A549 (cell line): ENCODE results near the gene PTPRN2. TPM values are rescaled to one million over a fixed set of nuclear protein-coding genes. Genes with fewer than 3 reads are reported as not detected.

Experiments
- ATAC-seq, 2 experiments: fragments of 200-7000 bp in 1 of 2; fragments of >200 bp in 1 of 2; cut with Nextera tagmentation in 1 of 2; cut with Tn5 transposase in 1 of 2; 3 replicates each; pipeline versions ENCODE4 v1.8.0 to v1.9.1; 2018 to 2020; ENCODE audit warnings: mild to moderate bottlenecking in 1 of 2, moderate library complexity in 1 of 2
- CTCF ChIA-PET: fragments of 300-600 bp; sonication (Branson Sonifier 250); formaldehyde crosslinking; extraction: SDS; loops from one replicate; lab custom pipeline; 2021; ENCODE audit warnings: antibody characterized with exemption, inconsistent platforms; lab: Yijun Ruan, JAX
- POLR2A ChIA-PET: fragments of 350-600 bp; formaldehyde crosslinking; extraction: SDS; loops from one replicate; lab custom pipeline; 2021; ENCODE audit warnings: antibody characterized with exemption, inconsistent platforms; lab: Yijun Ruan, JAX
- DNase-seq, 2 experiments: peaks; one replicate each; pipeline versions ENCODE4 v3.0.0 to v3.0.0-alpha.2; 2011 to 2016; ENCODE audit warnings: low read depth in 1 of 2, low spot score in 1 of 2
- FAIRE-seq: peaks from 2 replicates; lab custom pipeline; 2011; peaks lifted over from hg19 to GRCh38; lab: Jason Lieb, UNC
- H3K27ac ChIP-seq, 2 experiments: fragments of >200 bp; sonication (Bioruptor Twin); formaldehyde crosslinking; 3 replicates each; pipeline ENCODE4 v1.5.1; 2016 to 2017
- H3K4me1 ChIP-seq: fragments of >200 bp; sonication (Bioruptor Twin); formaldehyde crosslinking; 3 replicates; pipeline ENCODE4 v1.6.1; 2016
- H3K4me2 ChIP-seq: fragments of >200 bp; sonication (Bioruptor Twin); formaldehyde crosslinking; 3 replicates; pipeline ENCODE4 v1.6.1; 2016
- H3K4me3 ChIP-seq: fragments of >200 bp; sonication (Bioruptor Twin); formaldehyde crosslinking; 3 replicates; pipeline ENCODE4 v1.5.1; 2016
- H3K9me3 ChIP-seq: fragments of >200 bp; sonication (Bioruptor Twin); formaldehyde crosslinking; 3 replicates; pipeline ENCODE4 v1.6.1; 2016
- CBX2 ChIP-seq: fragments of 200-600 bp; sonication (generic); IDR thresholded peaks from 2 replicates; pipeline ENCODE4 v1.6.1; 2016; ENCODE audit warnings: low read depth, mild to moderate bottlenecking, borderline replicate concordance
- CEBPB ChIP-seq, 2 experiments: fragments of >200 bp in 1 of 2; sonication (Bioruptor Twin) in 1 of 2; formaldehyde crosslinking in 1 of 2; IDR thresholded peaks; 2 replicates each; pipeline ENCODE4 v1.6.1; 2012 to 2016
- FOSB ChIP-seq: fragments of 250-450 bp; sonication (Bioruptor Pico); IDR thresholded peaks from 2 replicates; pipeline ENCODE4 v1.5.0; 2020; ENCODE audit warnings: mild to moderate bottlenecking, moderate library complexity
- FOSL2 ChIP-seq, 2 experiments: fragments of 450-650 bp in 1 of 2; fragments of >200 bp in 1 of 2; sonication (Bioruptor Twin) in 1 of 2; formaldehyde crosslinking; IDR thresholded peaks; 2 replicates each; pipeline versions ENCODE4 v1.5.0 to v1.6.1; 2016 to 2020; ENCODE audit warnings: mild to moderate bottlenecking in 1 of 2, moderate library complexity in 1 of 2
- HEYL ChIP-seq: fragments of 250-450 bp; sonication (Bioruptor Pico); IDR thresholded peaks from 2 replicates; pipeline ENCODE4 v1.8.0; 2021; ENCODE audit warnings: mild to moderate bottlenecking, moderate library complexity
- HOXB5 ChIP-seq: fragments of 250-450 bp; sonication (Bioruptor Pico); IDR thresholded peaks from 2 replicates; pipeline ENCODE4 v1.5.0; 2020; ENCODE audit warnings: mild to moderate bottlenecking, moderate library complexity
- JUNB ChIP-seq: fragments of >200 bp; sonication (Bioruptor Twin); formaldehyde crosslinking; IDR thresholded peaks from 2 replicates; pipeline ENCODE4 v1.6.1; 2016
- NFE2L2 ChIP-seq: fragments of 150-350 bp; conservative IDR thresholded peaks from 2 replicates; pipeline ENCODE4 v1.6.1; 2014; ENCODE audit warnings: low read length
- NPAS2 ChIP-seq: fragments of 250-450 bp; sonication (Bioruptor Pico); IDR thresholded peaks from 2 replicates; pipeline ENCODE4 v1.8.0; 2022; ENCODE audit warnings: mild to moderate bottlenecking, moderate library complexity, borderline replicate concordance
- PHF8 ChIP-seq: fragments of 200-600 bp; sonication (generic); IDR thresholded peaks from 2 replicates; pipeline ENCODE4 v1.6.1; 2016; ENCODE audit warnings: low read depth, mild to moderate bottlenecking, antibody characterized with exemption, moderate library complexity, borderline replicate concordance
- POLR2A ChIP-seq: IDR thresholded peaks from 2 replicates; pipeline ENCODE4 v1.6.1; 2012; ENCODE audit warnings: mild to moderate bottlenecking, low read length
- POLR2AphosphoS2 ChIP-seq: conservative IDR thresholded peaks from 2 replicates; pipeline ENCODE4 v1.6.1; 2012; ENCODE audit warnings: low read length, improper control_type of control experiment, inconsistent platforms
- RNF2 ChIP-seq: fragments of 200-600 bp; sonication (generic); IDR thresholded peaks from 2 replicates; pipeline ENCODE4 v1.6.1; 2016; ENCODE audit warnings: low read depth, mild to moderate bottlenecking, antibody characterized with exemption, moderate library complexity, borderline replicate concordance
- TFCP2L1 ChIP-seq: fragments of 250-450 bp; sonication (Bioruptor Pico); IDR thresholded peaks from 2 replicates; pipeline ENCODE4 v1.5.0; 2021; ENCODE audit warnings: mild to moderate bottlenecking
- ZFP36 ChIP-seq: fragments of 450-650 bp; IDR thresholded peaks from 2 replicates; pipeline ENCODE4 v1.6.1; 2014; ENCODE audit warnings: borderline replicate concordance; ENCODE audit not compliant: partially characterized antibody
- ZNF302 ChIP-seq: fragments of 250-450 bp; sonication (Bioruptor Pico); IDR thresholded peaks from 2 replicates; pipeline ENCODE4 v1.9.0; 2021; ENCODE audit warnings: inconsistent platforms, mild to moderate bottlenecking, moderate library complexity
- WGBS: methylation state at CpG from one replicate; pipeline ENCODE4 v1.1.6; 2017; ENCODE audit errors: missing lambda C conversion rate; 5-methylcytosine and 5-hydroxymethylcytosine counted together
- polyA plus RNA-seq, 4 experiments: library from polyadenylated mRNA; depleted of rRNA in 3 of 4; stranded (reverse); fragments of >200 nt; fragmentation: RNase III in 1 of 4; extraction: RNeasy Plus Mini Kit Qiagen cat#74134 plus additional on column Dnase treatment in 1 of 4; gene quantifications; 2 replicates in 3 of 4; 3 replicates in 1 of 4; pipeline ENCODE4 v1.2.3, GENCODE V29; 2011 to 2017
- TF ChIP-seq, protein P1 (sequence below): IDR thresholded peaks from 2 replicates; pipeline ENCODE4 v1.6.1; 2012
- TF ChIP-seq, protein P2 (sequence below): fragments of 150-350 bp; IDR thresholded peaks from 2 replicates; pipeline ENCODE4 v1.6.1; 2014; ENCODE audit warnings: low read depth, mild to moderate bottlenecking, low read length
- TF ChIP-seq, protein P3 (sequence below): fragments of 450-650 bp; IDR thresholded peaks from 2 replicates; pipeline ENCODE4 v1.6.1; 2014; ENCODE audit warnings: antibody characterized with exemption
- TF ChIP-seq, protein P4 (sequence below): IDR thresholded peaks from 2 replicates; pipeline ENCODE4 v1.6.1; 2012; ENCODE audit warnings: low read depth, borderline replicate concordance
- TF ChIP-seq, protein P5 (sequence below): fragments of 250-450 bp; sonication (Bioruptor Pico); IDR thresholded peaks from 2 replicates; pipeline ENCODE4 v1.5.0; 2020; ENCODE audit warnings: low read depth, mild to moderate bottlenecking, moderate library complexity
- TF ChIP-seq, protein P6 (sequence below): fragments of >200 bp; sonication (Bioruptor Twin); formaldehyde crosslinking; IDR thresholded peaks from 3 replicates; pipeline ENCODE4 v1.6.1; 2016

The PTPRN2 gene
- polyA plus RNA-seq, 2 of the 4 experiments (the other 2 are of a cell fraction), result 0.41 to 1.2 TPM

DNA sequence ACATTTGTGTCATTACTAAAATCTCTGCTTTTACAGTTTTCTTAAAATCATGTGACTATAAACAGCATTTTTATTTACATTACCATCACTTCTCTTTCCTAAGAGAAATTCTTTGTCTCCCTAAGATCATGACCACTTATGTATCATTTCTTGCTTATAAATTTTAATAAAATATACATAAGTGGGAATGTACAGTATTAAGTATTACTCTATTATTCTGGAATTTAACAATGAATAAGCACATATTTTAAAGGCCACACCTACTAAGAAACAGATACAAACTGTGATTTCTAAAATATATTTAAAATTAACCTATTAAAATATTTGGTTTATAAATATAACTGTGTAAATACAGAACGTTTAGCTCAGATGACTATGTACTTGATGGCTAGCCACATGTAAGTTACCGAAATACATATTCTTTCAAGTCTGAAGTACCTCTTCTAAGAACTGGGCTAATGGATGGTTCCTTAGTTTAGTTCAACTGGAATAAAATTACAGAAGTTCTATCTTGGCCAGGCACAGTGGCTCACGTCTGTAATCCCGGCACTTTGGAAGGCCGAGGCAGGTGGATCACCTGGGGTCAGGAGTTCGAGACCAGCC lies 33.3 kb upstream of the PTPRN2 start:
- ATAC-seq (no peak), DNase-seq (no peak), FAIRE-seq (peak; percentile 51)
- H3K9me3 ChIP-seq, result no peaks in the 10 kb centered on the region
- TF ChIP-seq CEBPB (IDR thresholded peaks at IDR 0.05) (no peak), FOSB (CRISPR knock-in tag) (no peak)
- H3K4me3 ChIP-seq, result no peak overlapping the region
- no peak overlapping the region for H3K4me2 ChIP-seq
- 81% methylated on average over 6 of the region's 6 CpGs for WGBS
- H3K27ac ChIP-seq, result no peak overlapping the region
- ChIA-PET POLR2A (no interaction called here), CTCF (no interaction called here)
- no peaks in the 10 kb centered on the region for H3K4me1 ChIP-seq

DNA sequence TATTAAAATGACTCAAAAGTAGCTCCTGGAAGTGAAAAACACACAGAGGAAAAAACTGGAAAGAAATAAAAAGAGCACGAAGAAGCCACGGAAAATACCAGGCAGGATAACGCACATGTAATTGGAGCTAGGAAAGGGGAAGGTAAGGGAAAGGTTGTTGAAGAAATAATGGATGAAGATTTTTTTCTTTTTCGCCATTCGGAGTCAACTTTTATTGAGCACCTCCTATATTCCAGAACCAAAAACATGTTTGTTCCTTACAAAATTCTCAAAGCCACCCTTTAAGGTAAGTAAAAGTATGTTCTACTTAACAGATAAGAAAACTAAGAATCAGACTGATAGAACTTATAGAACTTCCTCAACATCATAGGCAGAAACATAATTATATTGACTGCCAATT lies 32.8 kb upstream of the PTPRN2 start:
- 96% methylated on average over 5 of the region's 5 CpGs for WGBS
- FAIRE-seq, result peak; percentile 82
- Histone ChIP-seq H3K27ac (no peak overlapping the region), H3K4me1 (no peaks in the 10 kb centered on the region), H3K9me3 (no peaks in the 10 kb centered on the region), H3K4me2 (no peak overlapping the region), H3K4me3 (no peak overlapping the region)
- no peak for ATAC-seq
- ChIA-PET POLR2A (no interaction called here), CTCF (interaction anchor here (0.9 to 1.5 kb wide), 2 partner anchors 14 to 150 kb away, joined by 3 read pairs; no protein-coding TSS in a partner anchor)
- TF ChIP-seq, protein P1, sequence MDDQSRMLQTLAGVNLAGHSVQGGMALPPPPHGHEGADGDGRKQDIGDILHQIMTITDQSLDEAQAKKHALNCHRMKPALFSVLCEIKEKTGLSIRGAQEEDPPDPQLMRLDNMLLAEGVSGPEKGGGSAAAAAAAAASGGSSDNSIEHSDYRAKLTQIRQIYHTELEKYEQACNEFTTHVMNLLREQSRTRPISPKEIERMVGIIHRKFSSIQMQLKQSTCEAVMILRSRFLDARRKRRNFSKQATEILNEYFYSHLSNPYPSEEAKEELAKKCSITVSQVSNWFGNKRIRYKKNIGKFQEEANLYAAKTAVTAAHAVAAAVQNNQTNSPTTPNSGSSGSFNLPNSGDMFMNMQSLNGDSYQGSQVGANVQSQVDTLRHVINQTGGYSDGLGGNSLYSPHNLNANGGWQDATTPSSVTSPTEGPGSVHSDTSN, result no peak
- no peak for TF ChIP-seq HOXB5 (CRISPR knock-in tag)
- TF ChIP-seq FOSL2 (IDR thresholded peaks at IDR 0.05), result no peak
- no peak for TF ChIP-seq FOSL2 (CRISPR knock-in tag; IDR thresholded peaks at IDR 0.05)
- TF ChIP-seq POLR2A, result no peak
- no peak for TF ChIP-seq PHF8
- TF ChIP-seq, protein P2, sequence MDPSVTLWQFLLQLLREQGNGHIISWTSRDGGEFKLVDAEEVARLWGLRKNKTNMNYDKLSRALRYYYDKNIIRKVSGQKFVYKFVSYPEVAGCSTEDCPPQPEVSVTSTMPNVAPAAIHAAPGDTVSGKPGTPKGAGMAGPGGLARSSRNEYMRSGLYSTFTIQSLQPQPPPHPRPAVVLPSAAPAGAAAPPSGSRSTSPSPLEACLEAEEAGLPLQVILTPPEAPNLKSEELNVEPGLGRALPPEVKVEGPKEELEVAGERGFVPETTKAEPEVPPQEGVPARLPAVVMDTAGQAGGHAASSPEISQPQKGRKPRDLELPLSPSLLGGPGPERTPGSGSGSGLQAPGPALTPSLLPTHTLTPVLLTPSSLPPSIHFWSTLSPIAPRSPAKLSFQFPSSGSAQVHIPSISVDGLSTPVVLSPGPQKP, result no peak
- TF ChIP-seq RNF2, result no peak
- TF ChIP-seq TFCP2L1 (CRISPR knock-in tag), result no peak
- no peak for TF ChIP-seq CBX2
- TF ChIP-seq CEBPB (IDR thresholded peaks at IDR 0.05), result no peak
- DNase-seq, result no peak

DNA sequence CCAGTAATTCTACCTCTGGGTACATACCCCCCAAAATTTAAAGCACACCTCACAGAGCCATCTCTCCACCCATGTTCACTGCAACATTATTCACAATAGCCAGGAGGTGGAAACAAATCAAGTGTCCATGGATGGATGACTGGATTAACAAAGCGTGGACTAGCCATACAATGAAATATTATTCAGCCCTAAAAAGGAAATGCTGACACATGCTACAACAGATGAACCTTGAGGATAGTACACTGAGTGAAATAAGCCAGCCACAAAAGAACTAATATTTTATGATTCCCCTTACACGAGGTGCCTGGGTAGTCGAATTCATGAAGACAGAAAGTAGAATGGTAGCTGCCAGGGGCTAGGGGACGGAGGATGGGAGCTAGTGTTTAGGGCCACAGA lies 31.1 kb upstream of the PTPRN2 start:
- Histone ChIP-seq H3K4me3 (no peak overlapping the region), H3K4me2 (no peak overlapping the region), H3K4me1 (0 out of 3 replicates have a peak, but pooled peaks cover 7% of the 10 kb centered on the region), H3K27ac (no peak overlapping the region), H3K9me3 (no peaks in the 10 kb centered on the region)
- TF ChIP-seq ZFP36, result no peak
- no peak for TF ChIP-seq HEYL (CRISPR knock-in tag)
- no peak for TF ChIP-seq POLR2AphosphoS2
- no peak for TF ChIP-seq JUNB
- no peak for TF ChIP-seq NFE2L2
- TF ChIP-seq, protein P3, sequence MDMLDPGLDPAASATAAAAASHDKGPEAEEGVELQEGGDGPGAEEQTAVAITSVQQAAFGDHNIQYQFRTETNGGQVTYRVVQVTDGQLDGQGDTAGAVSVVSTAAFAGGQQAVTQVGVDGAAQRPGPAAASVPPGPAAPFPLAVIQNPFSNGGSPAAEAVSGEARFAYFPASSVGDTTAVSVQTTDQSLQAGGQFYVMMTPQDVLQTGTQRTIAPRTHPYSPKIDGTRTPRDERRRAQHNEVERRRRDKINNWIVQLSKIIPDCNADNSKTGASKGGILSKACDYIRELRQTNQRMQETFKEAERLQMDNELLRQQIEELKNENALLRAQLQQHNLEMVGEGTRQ, result no peak
- TF ChIP-seq, protein P4, sequence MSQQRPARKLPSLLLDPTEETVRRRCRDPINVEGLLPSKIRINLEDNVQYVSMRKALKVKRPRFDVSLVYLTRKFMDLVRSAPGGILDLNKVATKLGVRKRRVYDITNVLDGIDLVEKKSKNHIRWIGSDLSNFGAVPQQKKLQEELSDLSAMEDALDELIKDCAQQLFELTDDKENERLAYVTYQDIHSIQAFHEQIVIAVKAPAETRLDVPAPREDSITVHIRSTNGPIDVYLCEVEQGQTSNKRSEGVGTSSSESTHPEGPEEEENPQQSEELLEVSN, result no peak
- TF ChIP-seq FOSL2 (IDR thresholded peaks at IDR 0.05), result no peak
- no peak for TF ChIP-seq FOSL2 (CRISPR knock-in tag; IDR thresholded peaks at IDR 0.05)
- TF ChIP-seq, protein P5, sequence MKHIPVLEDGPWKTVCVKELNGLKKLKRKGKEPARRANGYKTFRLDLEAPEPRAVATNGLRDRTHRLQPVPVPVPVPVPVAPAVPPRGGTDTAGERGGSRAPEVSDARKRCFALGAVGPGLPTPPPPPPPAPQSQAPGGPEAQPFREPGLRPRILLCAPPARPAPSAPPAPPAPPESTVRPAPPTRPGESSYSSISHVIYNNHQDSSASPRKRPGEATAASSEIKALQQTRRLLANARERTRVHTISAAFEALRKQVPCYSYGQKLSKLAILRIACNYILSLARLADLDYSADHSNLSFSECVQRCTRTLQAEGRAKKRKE (CRISPR knock-in tag), result no peak
- no peak for TF ChIP-seq PHF8
- TF ChIP-seq ZNF302 (CRISPR knock-in tag), result no peak
- TF ChIP-seq, protein P6, sequence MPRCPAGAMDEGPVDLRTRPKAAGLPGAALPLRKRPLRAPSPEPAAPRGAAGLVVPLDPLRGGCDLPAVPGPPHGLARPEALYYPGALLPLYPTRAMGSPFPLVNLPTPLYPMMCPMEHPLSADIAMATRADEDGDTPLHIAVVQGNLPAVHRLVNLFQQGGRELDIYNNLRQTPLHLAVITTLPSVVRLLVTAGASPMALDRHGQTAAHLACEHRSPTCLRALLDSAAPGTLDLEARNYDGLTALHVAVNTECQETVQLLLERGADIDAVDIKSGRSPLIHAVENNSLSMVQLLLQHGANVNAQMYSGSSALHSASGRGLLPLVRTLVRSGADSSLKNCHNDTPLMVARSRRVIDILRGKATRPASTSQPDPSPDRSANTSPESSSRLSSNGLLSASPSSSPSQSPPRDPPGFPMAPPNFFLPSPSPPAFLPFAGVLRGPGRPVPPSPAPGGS, result no peak
- no peak for TF ChIP-seq NPAS2 (CRISPR knock-in tag)
- POLR2A ChIA-PET, result no interaction called here
- ATAC-seq, result no peak
- FAIRE-seq, result no peak
- CTCF ChIA-PET, result no interaction called here
- WGBS, result 92% methylated on average over 4 of the region's 4 CpGs
- no peak for DNase-seq
